Measurements from ENCODE around the gene THSD4.

DNA sequence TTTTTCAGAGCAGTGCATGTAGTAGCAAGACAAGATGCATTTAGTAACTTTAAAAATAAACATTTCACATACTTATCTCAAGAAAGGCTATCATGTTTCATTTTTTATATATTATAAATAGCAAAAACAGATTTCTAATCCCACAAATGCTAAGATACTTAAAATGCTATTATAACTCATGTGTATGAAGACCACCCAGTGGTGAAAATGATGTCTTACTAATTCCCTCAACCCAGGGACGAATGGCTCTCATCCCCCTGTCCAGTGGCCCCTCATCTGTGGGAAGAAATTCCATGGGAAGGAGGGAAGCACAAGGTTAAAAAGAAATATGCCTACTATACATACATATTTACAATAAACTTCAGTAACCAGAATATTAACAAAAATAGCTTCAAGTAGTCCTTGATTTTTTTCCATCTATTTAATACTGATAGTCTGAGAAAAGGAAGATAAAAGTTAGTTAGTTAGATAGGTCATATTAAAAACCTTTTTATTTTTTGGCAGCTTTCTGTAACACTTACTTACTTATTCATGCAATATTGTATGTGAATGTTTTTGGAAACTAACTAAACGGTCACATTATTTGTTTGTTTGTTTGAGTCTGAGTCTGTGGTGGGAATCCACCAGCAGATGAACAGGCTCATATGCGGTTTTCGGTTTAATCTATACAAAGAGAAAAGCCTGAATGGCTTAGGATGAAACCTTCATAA, 709.9 kb downstream of the THSD4 start:
- TF ChIP-seq, protein P1, sequence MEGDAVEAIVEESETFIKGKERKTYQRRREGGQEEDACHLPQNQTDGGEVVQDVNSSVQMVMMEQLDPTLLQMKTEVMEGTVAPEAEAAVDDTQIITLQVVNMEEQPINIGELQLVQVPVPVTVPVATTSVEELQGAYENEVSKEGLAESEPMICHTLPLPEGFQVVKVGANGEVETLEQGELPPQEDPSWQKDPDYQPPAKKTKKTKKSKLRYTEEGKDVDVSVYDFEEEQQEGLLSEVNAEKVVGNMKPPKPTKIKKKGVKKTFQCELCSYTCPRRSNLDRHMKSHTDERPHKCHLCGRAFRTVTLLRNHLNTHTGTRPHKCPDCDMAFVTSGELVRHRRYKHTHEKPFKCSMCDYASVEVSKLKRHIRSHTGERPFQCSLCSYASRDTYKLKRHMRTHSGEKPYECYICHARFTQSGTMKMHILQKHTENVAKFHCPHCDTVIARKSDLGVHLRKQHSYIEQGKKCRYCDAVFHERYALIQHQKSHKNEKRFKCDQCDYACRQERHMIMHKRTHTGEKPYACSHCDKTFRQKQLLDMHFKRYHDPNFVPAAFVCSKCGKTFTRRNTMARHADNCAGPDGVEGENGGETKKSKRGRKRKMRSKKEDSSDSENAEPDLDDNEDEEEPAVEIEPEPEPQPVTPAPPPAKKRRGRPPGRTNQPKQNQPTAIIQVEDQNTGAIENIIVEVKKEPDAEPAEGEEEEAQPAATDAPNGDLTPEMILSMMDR (IDR thresholded peaks at IDR 0.05; ENCODE audit: low read depth, low read length, poor library complexity, severe bottlenecking): no peak
- TF ChIP-seq EZH2phosphoT487 (IDR thresholded peaks at IDR 0.05; ENCODE audit: borderline replicate concordance, low read length): no peak
